GM21723 (cell line): ENCODE data around the gene ATP5ME.
"Not testable (repeated sequence)": the region's sequence is repeated elsewhere in the genome, so short reads cannot be mapped to it uniquely, and the experiment has no call there.

ENCODE experiments used
- ATAC-seq: cut with Tn5 transposase; IDR thresholded peaks from one replicate; pipeline ENCODE4 v1.9.1; 2021; ENCODE audit warnings: mild to moderate bottlenecking, moderate library complexity; ENCODE audit not compliant: unreplicated experiment

Gene ATP5ME

GRCh38 chr4:636628-637159 lies 37.4 kb downstream of the ATP5ME start:
- no peak for ATAC-seq

GRCh38 chr4:635851-636627 lies 38.0 kb downstream of the ATP5ME start:
- ATAC-seq, result no peak

DNA sequence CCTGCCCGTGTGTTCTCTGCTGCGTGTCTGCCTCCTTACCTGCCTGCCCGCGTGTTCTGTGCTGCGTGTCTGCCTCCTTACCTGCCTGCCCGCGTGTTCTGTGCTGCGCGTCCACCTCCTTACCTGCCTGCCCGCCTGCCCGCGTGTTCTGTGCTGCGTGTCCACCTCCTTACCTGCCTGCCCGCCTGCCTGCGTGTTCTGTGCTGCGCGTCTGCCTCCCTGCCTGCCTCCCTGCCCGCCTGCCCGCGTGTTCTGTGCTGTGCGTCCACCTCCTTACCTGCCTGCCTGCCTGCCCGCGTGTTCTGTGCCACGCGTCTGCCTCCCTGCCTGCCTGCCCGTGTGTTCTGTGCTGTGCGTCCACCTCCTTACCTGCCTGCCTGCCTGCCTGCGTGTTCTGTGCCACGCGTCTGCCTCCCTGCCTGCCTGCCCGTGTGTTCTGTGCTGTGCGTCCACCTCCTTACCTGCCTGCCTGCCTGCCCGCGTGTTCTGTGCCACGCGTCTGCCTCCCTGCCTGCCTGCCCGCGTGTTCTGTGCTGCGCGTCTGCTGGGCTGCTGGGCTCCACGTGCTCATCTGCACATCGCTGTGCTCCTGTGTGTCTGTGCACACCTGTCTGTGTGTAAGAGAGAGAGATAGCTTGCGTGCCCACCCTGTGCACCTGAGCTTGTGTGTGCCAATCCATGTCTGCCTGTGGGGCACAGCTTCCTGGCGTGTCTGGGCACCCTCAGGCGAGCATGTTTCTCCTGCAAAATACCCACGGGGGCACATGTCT lies 38.8 kb downstream of the ATP5ME start:
- not testable (repeated sequence) for ATAC-seq

- ATAC-seq, result no peak
Measured at GRCh38 chr4:634599-634985, 39.5 kb downstream of the ATP5ME start.

DNA sequence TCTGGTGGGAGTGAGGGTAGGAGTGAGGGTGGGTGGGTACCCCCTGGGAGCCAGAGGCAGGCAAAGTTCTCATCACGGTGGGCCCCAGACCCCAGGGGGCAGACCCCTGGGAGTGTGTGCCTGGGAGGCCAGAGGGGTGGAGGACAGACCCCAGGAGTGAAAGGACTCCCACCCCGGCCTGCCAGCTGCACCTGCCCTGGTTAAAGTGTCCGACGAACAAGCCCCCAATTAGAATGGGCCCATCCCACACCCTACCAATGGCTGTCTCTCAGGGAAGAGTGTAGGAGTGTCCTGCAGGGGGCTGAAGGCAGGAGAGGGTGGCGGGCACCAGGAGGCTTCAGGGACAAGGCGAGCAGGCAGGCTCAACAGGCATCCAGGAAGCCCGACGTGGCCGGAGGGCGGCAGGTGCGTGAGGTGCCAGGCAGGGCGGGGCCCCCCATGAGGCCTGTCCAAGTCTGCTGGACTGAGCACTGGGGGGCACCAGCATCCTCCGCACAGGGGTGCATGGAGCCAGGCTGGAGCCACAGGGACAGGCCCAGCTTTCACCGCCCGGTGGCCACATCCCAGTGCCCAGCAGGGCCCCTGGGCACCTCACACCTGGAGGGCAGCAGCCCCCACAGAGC lies 40.0 kb downstream of the ATP5ME start:
- no peak for ATAC-seq

DNA sequence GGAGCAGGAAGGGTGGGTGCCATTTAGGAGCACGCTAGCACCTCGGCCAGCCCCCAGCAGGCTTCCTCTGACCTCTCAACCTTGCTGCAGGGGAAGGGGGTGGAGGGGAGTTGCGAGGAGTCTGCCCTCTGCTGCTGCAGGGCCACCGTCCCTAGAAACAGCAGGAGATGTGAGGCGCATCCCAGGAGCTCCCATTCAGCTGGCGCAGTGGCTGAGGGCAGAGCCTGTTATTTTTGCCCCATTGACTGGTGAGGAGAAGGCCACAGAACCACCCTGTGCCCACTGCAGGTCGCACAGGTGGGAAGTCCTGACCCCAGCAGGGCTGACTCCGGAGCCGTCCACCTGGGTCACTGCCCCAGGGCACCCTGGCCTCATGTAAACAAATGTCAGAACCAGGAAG lies 40.7 kb downstream of the ATP5ME start:
- no peak for ATAC-seq

GRCh38 chr4:632926-633325 lies 41.1 kb downstream of the ATP5ME start:
- no peak for ATAC-seq

DNA sequence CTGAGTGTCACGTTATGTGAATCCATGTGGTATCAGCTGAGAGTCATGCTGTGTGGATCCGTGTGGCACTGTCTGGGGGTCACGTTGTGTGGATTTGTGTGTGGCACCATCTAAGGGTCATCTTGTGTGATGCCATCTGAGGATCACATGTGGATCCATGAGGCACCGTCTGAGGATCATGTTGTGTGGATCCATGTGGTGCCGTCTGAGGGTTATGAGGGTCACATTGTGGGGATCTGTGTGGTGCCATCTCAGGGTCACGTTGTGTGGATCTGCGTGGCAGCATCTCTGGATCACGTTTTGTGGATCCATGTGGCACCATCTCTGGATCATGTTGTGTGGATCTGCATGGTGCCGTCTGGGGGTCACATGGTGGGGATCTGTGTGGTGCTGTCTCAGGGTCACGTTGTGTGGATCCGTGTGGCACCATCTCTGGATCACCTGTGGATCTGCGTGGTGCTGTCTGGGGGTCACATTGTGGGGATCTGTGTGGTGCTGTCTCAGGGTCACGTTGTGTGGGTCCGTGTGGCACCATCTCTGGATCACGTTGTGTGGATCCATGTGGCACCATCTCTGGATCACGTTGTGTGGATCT lies 41.8 kb downstream of the ATP5ME start:
- no peak for ATAC-seq

DNA sequence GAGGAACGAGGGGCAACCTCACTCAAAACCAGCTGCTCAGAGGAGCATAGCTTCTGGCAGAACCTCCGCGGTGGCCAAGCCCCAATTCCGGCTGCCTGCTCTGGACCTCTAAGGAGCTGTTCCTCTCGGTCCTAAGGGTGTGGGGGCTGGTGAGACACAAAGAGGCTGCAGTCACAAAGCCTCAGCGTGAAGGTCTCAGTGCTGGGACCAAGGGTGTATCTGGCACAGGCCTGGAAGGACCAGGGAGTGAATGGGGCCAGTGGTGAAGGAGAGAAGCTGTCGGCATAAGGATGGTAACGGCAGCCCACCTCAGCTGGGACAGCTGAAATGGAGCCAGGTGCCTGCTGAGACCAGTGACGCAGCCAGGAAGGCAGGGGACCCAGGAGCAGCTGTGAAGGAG lies 43.4 kb downstream of the ATP5ME start:
- no peak for ATAC-seq

- no peak for ATAC-seq
Measured at GRCh38 chr4:629915-630641, 44.0 kb downstream of the ATP5ME start.

DNA sequence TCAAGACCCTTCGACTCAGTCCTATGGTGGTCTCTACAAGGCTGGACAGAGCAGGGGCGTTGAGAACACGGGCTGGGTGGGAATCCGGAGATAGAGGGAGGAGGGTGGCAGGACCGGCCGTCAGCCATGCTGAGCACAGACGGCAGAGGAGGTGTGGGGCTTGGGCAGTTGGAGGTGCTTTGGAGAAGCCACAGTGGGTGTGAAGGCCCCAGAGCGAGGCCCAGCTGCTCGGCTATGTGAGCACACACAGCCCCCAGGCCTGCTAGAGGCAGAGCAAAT lies 44.5 kb downstream of the ATP5ME start:
- no peak for ATAC-seq

DNA sequence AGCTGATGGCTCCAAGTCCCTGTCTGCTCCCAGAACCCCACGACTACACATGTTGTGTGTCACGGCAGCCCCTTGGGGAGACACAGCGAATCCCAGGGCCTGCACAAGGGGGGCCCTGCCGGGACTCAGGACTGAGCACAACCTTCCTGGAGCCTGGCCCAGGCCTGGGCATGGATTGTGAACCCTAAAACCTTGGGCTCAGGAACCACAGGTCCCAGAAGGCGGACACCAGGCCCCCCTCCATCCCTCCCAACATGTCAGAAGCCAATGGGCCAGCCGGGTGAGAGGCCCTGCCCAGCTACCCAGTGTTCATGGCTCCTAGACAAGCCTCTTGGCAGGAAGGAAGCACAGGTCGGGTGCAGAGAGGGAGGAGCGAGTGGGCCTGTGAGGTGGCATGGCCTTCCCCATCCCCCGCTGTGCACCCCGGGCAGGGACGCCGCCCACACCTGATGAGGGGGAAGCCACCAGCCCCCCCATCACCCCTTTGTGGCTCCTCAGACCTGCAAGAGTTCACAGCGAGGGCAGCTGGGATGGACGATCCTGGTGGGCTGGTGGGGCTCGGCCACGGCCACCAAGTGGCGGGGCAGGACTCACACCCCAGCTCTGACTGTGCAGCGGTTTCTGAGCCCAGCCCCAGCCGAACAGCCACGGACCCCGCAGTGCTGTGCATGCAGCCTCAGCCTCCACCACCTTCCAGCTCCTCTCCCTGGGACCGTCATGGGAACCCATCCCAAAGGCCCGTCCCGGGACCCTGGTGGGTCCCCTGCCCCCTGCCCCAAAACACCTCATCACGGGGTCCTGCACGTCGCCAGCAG lies 45.0 kb downstream of the ATP5ME start:
- ATAC-seq, result no peak

GRCh38 chr4:628311-628741 lies 45.8 kb downstream of the ATP5ME start:
- ATAC-seq, result no peak

GRCh38 chr4:627347-628125 lies 46.5 kb downstream of the ATP5ME start:
- ATAC-seq, result no peak

DNA sequence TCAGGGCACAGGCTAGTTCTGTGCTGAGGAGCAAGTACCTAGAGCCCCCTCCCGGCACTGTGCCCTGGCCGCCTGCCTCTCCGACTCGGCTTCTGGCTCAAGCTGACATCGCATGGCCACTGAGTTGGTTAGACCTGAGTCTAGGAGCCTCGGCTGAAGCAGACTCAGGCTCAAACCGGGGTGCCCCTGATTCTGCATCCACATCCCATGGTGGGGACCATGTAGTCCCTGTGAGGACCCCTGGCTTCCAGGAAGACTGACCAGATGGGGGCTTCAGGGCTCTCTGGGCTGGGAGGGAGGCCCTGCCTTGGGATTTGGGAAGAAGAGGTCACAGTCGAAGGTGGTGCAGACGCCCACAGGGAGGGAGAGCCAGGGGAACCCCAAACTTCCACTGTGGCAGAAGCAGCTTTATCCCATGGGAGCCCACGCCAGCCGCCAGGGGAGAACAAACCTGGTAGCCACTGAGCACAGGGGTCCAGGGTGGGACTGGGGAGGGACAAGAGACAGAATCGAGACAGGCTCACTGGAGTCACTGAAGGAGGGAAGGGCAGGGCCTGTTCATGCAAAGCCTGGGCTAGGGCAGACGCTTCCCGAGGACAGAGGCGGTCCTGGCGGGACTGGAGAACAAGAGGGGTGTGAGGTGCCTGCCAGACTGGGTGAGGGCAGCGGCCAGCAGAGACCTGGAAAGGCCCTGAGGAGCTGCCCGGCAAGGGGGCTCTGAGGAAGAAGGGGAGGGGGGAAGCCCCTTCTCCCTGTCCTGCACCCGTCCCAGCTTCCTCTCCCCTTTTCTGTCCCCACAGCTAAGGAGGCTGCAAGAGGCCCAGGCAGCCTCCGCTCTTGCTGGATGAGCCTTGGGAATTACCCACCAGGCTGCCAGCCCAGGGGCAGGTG lies 47.6 kb downstream of the ATP5ME start:
- no peak for ATAC-seq

DNA sequence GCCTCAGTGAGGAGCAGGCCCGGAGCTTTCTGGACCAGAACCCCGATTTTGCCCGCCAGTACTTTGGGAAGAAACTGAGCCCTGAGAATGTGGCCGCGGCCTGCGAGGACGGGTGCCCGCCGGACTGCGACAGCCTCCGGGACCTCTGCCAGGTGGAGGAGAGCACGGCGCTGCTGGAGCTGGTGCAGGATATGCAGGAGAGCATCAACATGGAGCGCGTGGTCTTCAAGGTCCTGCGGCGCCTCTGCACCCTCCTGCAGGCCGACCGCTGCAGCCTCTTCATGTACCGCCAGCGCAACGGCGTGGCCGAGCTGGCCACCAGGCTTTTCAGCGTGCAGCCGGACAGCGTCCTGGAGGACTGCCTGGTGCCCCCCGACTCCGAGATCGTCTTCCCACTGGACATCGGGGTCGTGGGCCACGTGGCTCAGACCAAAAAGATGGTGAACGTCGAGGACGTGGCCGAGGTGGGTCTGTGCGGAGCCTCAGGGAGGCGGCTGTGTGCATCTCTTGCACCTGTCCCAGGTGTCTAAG lies 48.4 kb downstream of the ATP5ME start:
- ATAC-seq, result no peak

DNA sequence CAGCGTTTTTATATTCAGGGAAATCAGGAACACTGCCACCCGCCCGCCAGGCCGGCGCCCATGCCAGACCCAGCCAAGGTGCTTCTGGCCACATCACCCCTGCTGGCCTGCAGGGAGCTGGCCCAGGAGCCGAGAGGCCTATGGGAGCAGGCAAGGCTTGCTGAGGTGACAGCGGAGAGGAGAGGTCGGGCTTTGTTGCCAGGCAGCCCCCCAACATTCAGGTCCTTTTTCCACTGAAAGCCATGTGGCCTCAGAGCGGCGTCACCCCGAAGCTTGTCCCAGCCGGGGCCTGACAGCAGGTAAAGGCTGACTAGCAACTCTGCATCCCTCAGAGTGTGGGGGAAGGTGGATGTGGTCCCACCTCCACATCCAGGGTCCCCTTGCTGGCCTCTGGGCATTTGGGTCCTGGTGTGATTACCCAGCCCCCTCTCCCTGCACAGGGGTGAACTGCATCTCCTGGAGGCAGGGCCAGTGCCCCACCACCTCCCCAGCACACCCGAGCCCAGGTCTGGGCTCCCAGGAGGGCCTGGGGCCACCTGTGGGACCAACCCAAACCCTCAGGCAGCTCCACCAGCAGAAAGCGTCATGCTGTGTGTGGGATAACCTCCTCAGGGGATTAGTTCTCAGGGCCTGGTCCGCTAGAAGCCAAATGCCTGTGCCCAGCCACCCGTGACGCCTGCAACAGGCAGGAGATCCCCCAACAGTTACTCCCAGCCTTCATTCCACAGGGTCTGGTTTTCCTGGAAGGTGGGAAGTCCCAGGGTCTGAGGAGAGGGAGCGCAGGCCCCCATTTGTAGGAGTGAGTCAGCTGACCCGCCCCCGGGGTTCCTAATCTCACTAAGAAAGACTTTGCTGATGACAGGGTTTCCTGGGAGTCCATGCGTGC lies 49.1 kb downstream of the ATP5ME start, which contains the start of gene PDE6B:
Gene PDE6B, plus strand, starts transcription at position 869 of the 886 bp plus-strand sequence. CDS start 54 bp downstream, outside the sequence.
- ATAC-seq, result no peak
